SW480 (cell line): ENCODE measurements around the gene ELK4.

Source experiments
- DNase-seq: peaks from one replicate; pipeline ENCODE4 v3.0.0-alpha.2; 2016; ENCODE audit warnings: low spot score

Gene ELK4, protein sequence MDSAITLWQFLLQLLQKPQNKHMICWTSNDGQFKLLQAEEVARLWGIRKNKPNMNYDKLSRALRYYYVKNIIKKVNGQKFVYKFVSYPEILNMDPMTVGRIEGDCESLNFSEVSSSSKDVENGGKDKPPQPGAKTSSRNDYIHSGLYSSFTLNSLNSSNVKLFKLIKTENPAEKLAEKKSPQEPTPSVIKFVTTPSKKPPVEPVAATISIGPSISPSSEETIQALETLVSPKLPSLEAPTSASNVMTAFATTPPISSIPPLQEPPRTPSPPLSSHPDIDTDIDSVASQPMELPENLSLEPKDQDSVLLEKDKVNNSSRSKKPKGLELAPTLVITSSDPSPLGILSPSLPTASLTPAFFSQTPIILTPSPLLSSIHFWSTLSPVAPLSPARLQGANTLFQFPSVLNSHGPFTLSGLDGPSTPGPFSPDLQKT

DNA sequence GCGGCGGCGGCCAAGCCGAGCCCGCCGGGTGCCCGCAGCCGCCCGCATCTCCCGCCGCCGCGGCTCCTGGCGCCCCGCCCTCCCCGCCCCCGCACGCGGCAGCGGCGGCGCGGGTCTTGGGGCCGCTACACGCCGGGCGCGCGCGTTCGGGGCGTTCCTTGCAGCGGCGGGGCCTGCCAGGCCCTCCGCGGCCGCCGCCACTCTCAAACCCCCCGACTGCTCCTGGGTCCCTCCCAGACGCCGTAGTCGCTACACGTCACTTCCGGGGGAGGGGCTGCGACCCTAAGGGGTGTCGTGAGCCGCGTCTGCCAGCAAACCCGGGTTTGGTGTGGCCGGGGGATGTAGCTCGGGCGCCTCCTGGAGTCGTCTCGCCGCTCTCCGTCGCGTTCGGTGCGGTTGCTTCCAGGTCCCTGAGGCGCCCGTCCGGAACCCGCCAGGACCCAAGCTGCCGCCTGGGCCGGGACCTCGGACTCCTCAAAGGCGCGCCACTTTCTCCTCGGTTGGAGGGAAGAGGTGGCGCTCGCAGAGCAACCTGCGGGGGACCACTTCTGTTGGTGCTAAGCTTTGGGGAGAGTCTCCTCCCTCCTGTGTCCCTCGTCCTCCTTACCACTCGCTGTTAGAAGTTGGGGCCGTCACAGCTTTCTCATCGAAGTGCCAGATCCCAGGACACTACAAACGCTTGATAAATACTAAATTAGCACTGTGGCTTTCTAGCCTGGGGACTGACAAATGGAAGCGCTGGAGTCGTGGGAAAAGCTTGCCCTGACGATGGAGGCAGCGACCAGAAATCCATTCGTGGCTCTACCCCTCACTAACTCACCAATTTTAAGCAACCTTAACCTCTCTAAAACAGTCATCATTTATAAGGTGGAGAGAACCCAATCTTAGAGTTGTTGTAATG lies at the start of gene ELK4:
ELK4 (minus strand) TSS at position 244 of the 901 bp plus-strand sequence. CDS start 8,129 bp downstream, outside the sequence.
- DNase-seq = peak; percentile 96

DNA sequence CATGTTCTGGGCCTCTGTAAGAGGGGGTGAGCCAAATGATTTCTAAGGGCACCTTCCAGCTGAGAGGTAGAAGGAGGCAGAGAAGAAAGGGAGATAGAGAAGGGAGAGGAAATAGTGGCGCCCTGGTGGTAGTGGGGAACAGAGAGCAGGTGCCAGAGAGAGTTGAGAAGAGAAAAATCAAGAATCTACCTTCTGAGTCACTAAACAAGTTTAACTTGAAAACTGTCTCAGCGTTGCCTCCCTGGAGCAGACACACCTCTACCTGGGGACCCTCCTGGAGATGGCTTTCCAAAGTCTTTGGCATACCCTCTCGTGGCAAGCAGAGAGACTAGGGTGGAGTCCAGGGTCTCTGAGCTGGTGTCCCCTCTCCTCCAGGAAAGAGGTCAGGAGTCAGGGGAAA lies 49.6 kb upstream of the ELK4 start:
- no peak for DNase-seq

DNA sequence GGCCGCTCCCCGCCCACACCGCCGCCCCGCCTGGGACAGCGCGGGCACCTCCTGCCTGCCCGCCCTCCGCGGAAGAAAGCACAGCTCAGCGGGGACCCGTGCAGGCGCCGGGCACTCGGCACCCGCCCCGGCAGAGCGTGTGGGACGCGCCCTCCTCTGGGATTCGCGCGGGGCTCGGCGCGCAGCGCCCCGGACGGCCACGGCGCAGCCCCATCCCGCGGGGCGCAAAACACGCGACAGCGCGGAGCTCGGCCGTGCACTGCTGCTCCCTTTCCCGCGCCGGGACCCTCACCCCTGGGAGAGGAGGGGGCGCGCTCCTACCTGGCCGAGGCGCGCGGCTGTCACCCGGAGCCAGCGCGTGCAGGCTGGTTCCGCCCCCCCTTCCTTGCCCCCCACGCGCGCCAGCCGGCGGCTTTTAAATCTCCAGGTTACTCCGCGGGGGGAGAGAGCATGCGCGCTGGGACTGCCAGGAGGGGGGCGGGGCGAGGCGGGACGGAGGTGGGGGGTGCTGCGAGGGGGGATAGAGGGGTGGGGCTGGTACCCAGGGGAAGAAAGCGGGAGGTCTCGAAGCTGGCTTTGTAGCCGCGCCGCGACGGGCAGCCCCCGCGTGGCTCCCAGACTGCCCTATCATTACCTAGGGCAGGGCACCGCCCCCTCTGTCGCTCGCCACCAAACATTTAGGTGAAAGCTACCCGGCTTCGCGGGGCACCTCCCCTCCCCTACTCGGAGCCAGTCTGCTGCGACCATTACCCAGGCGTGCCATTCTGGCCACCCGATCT lies 48.5 kb upstream of the ELK4 start, which contains the start of gene SLC45A3:
SLC45A3 (minus strand) TSS at position 437 of the 779 bp plus-strand sequence. CDS start 15,853 bp downstream, outside the sequence.
- no peak for DNase-seq

DNA sequence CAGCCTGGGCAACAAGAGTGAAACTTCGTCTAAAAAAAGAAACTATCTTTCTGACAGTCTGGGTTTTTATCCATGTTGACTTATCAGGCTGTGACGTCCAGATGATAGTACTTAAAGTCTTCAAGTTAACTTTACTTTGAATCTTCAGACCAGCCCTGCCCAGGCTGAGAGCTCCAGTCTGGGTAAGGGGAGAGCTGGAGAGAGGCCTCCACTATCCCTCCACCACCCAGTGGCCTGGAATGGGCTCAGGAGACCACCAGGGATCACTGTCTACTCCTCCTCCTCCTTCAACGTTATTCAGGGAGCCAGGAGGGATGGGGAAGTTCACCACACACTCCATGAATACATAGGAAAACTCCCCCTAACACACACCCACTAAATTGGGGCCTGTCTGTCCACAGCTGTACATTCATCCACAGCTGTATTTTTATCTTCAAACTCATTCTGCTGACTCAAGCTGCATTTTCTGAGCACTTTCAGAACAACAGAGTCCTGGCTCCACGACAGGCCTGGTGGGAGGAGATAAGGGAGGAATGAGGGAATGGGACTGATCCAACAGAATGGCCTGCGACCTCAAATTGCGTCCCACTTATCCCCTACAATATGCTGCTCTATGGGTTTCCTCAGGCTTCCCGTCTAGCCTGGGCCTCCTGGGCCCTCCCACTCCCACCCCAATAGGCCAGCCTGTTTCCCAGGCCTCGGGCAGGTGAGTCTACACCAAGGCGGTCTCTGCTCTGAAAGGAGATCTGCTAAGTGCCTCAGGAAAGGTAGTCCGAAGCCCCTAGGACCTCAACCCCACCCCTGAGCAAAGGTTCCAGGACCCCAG lies 46.7 kb upstream of the ELK4 start:
- DNase-seq = no peak

DNA sequence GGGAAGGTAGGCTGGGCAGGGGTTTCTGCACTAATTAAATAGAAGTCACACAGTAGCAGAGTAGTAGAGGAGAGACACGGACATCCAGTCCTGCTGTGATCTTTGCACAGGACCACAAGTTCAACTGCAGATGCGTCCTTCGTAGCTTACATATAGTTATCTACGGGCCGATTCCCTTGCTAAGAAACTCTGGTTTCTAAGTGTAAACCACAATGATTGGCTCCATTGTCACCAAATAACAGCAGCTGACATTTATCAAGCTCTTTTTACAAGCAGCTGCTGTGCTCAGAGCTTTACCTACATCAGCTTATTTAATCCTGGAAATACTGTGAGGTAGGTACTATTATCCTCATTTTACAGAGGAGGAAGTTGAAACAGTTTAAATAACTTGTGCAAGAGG lies 45.4 kb upstream of the ELK4 start:
- no peak for DNase-seq

DNA sequence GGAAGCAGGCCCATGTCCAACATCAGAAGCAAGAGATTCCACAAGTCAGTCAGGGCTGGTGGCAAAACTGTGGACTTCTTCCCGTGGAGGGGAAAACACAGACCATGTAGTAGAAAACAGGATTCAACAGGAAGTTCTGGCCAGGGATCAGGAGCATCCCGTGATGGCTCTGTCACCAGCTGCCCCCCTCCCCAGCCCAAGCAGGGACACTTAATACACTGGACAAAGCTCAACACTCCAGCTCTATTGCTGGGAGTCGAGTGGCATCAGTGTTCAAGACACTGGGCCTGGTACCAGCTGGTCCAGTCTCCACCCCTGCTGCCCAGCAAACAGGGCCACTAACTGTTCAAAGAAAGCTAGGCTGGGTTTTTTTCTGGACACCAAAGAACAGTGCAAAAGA lies 44.8 kb upstream of the ELK4 start:
- DNase-seq = no peak

DNA sequence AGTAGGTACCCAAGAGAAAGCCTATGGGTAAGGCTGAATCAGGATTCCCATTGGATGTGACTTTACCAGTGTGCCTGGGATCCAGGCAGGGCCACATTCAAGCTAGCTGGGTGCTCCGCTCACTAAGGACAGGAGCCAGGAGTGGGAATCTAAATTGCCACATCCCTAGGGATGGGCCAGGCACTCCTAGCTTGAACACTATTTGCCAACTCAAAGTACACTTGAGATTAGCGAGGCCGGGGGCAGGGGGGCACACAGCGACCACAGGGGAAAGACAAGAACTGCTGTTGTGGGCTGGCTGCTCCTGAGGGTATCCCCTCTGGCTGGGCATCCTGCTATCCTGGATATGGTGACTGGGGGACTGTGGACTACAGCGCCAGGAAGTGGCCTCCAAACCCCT lies 44.2 kb upstream of the ELK4 start:
- DNase-seq = no peak

DNA sequence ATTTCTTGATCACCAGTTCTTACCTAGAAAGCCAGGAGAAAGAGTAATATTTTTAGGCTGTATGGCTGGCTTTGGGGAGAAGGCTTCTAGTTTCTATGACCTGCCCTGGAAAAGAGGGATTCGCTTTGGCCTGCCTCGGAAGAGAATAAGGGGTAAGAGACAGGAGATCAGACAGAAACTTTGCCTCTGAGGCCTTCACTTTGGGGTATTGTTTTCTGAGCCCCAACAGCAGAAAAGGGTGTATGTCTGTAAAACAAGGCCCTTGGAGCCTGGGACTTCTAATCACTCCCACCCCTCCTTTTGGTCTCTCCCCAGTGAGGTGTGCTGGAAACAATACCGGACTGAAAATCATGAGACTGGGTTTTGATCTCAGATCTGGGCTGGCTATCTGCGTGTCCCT lies 43.4 kb upstream of the ELK4 start:
- no peak for DNase-seq

DNA sequence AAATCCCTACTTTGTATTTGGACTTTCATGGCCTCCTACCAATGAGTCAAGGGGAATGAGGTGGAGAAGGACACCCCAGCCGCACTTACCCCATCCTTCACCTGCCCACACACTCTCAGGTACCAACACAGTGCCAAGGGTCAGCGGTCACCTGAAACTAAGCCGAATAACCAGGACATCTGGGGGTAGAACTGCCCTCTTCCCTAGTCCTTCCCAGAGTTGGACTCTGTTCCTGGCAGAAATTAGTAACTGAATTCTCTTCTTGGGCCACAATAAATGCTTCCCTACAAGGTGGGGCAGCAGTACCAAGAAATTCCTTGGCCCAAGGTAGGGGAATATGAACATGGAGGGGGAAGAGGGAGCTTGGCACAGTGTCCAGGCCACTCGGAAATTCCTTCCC lies 41.2 kb upstream of the ELK4 start:
- DNase-seq = no peak

DNA sequence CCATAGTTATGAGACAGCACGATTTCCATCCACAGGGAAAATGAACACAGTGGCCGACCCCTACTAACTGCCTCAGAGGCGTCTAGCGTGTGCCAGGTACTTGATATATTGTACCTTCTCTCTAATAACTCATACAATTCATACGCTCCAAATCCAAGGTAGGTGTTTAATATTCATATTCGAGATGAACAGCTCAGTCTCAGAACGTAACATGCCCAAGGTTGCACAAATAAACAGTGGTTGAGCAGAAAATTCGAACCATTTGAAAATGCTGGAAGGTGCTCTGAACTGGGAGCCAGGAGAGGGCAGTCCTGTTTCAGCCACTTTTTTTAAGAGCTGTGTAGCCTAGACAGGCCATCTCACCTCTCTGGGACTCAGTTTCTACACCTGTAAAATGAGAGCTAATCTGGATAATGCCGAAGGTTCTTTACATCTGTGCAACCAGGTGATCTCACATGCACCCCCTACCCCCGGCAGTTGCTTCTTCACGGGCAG lies 40.6 kb upstream of the ELK4 start:
- DNase-seq = no peak

DNA sequence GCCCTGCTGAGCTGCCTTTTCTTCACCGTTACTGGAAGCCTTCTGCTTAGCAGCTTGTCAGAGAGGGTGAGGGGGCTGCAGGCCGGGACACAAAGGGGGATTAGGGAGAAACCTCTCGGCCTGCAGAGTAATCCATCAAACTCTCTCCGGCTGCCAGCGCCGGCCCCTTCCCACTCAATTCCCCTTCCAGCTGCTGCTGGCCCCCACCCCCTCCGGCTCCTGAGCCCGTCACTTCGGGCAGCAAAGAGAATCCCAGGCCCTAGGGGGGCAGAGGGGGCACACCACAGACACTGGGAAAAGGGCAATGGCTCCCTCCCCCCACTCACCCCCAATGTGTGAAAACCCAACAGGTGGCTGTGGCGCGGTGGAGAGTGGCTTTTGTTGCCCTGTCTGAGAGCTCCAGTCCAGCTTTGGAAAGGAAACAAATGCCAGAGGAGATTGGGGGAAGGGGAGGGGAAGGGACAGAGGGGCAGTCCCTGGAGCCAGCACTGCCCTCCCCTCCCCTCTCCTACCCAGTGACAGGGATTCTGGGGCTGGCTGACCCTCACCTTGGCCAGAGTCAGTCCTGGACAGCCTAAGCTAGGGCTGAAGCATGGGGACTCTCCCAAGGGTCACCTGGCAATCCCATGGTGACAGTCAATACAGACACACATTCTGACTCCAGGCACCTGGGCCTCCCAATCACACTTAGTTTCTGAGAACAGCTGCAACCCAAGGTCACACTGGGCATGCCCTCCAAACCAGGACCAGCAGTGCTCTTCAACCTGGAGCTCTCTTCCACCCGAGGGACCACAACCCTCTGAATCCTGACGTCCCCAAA lies 39.0 kb upstream of the ELK4 start:
- no peak for DNase-seq

DNA sequence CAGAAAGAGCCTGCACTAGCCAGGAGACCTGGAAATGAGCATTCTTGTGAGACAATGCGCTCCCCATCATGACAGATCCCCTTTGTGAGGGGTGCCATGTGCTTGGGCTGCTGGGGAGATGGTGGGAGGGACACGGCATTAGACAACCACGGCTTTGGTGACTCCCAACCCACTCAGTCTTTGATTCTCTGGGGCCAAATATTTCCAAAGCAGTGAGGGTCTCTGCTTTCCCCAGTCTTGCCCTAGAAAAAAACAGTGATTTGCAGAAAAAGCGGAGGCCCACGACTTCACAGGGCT lies 38.3 kb upstream of the ELK4 start:
- DNase-seq = no peak

DNA sequence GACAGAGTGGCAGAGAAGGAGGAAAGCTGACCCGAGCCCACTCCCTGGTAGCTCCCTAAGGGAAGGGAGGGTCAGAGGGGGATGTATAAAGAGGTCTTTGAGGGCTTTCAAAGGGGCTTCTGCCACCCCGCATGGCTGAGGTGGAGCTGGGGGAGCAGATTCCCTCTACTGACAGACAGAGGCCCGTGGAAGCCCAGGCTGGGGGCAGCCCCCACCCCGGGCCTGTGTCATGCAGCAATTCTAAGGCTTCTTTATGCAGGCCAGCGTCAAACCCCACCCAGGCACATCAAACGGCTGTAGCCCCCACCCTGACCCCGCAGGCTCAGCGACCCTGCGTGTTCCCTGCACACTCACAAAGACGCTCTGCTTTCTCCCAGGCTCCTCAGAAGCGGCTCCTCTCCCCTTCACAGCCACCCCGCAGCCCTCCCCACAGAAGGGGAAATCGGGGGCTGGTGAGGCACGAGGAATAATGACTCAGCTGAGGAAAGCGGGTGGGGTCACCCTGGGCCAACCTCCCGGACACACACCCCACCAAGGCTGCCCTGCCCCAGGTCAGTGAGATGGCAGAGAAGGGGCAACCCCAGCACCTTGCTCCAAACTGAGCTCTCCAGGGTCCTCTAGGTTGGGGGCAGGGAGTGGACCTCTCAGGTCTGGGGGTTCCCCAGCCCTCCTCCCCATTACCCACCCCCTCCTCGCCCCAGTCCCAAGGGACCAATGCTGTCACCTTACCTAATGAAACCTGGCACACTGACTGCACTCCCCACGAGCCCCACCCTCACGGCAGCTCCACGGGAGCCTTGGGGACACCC lies 37.7 kb upstream of the ELK4 start:
- no peak for DNase-seq

DNA sequence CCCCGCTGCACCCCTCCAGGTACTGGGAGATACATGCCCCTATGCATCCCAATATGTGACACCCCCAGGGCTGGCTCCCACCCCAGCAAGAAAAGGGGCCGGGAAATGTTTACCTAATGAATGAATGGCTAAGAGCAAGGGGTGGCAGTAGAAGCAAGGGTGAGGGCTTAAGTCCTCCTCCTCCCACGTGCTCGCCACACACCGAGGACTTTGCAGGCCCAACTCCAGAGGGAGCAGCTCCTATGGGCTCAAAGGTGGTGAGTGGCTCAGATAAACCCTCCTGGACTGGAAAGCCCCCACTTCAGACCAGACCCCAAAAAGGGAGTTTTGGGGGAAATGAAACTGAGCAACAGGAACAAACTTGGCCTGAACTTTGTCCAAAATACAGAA lies 37.1 kb upstream of the ELK4 start:
- DNase-seq = no peak

DNA sequence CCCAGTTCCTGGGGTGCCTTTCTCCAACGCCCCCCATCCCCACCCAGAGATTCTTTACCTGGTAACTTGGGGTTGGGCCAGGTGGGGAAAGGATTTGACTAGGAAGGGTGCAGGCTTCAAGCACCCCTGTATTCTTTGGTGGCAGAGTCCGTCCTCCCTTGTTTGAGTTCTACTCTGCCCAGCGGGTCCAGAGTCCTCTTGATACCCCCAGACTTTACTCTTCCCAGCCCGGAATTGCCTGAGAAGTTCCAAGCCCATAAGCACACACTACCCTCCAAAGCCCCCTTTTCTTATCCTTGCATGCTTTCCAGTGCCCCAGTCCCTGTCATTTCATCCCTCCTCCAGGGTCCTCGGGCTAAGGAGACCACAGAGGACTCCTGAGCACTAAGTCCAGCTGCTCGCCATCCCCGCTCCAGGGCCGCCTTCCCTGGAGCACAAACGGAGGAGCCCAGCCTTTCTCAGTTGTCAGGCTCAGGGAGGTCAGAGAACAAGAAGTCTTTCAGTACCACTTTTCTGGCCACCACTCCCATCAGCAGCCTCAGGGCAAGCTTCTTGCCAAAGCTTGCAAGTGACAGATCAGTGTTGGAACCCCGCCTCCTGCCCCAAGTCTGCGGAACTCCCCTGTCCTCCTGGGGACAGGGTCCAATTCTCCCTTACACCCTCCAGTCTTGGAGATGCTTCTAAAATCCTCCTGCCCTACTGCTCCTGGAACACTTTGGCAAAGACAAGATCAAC lies 36.3 kb upstream of the ELK4 start:
- DNase-seq = no peak

DNA sequence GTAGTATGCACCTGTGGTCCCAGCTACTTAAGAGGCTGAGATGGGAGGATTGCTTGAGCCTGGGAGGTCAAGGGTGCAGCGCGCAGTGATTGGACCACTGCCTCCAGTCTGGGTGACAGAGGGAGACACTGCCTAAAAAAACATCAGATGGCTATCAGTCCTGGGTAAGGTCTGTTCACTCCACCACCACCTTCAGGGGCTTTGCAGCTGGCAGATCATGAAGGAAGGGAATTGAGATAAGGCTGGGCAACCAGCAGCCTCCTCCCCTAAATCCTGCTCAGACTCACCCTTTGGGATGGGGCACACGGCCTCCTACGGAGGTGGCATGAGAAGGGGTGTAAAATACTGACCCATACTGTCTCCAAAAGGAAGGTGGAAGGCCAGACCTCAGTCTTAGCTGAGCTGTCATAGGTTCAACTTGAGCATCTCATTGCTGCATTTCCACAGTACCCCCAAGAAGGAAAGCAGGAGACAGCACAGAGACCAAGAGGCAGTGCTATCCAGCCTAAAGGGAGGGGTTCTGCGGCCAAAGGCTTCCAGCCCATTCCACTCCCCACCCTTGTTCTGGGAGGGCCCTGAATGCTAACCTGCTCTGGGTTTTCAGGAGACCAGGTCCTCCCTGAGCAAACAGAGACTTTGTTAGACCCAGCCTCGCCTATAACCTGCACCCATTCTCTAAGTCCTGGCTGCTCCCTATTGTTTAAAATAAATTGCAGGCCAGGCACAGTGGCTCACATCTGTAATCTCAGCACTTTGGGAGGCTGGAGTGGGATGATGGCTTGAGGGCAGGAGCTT lies 34.8 kb upstream of the ELK4 start:
- DNase-seq = no peak

DNA sequence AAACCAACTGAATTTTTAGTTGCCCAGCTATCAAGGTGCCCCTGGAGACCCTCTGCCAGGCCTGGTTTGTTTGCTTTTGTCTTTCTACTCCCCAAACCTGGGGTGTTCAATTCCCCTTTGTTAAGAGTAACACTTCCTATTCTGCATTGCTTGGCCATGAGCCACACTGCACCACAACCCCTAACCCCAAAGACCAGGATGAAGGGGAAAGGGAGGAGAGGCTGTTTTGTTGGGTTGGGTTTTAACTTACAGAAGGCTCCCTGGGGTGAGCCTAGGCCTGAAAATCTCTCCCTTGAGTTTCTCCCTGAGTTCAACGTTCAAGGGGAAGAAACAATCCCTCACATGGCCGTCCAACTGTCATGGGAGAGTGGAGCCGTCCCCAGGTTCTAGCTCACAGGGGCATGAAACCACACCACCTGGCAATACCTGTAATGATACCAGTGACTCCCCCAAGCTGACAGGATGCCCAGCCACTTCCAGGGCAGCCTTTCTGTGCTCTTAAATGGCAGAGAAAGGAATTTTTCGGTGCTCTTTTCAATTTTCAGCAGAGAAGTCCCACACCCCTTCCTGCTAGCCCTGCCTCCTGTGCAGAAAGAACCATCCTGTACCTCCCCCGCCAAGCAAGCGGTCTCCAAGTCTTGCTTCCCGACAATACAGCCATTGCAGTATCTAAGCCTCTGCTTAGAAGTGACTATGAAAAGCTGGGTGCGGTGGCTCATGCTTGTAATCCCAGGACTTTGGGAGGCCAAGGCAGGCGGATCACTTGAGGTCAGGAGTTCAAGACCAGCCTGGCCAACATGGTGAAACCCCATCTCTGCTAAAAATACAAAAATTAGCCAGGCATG lies 33.6 kb upstream of the ELK4 start:
- no peak for DNase-seq
